Iris pigment epithelial cell (primary cell): ENCODE results near the gene SACS.
"Not testable (repeated sequence)": the region's sequence is repeated elsewhere in the genome, so short reads cannot be mapped to it uniquely, and the experiment has no call there.

Experiments
- DNase-seq: peaks from one replicate; pipeline ENCODE4 v3.0.0-alpha.2; 2011; ENCODE audit warnings: low read depth

Gene SACS

GRCh38 chr13:23418776-23419683, 14.5 kb downstream of the SACS start:
- no peak for DNase-seq

- no peak for DNase-seq
Observed at GRCh38 chr13:23414682-23415081, 18.8 kb downstream of the SACS start.

DNA sequence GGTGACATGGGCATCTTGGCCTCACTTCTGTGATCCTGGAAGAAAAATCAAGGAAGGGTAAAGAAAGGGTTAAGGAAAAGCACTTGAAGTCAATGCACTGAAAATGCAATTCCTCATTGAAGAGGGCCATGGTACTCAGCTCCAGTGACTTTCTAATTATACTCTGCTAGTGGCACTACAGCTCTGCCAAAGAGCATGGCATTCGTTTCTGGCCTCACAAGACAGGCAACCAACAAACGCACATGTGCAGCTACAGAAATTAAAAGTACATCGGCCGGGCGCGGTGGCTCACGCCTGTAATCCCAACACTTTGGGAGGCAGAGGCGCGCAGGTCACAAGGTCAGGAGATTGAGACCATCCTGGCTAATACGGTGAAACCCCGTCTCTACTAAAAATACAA, 21.8 kb downstream of the SACS start:
- DNase-seq: no peak

DNA sequence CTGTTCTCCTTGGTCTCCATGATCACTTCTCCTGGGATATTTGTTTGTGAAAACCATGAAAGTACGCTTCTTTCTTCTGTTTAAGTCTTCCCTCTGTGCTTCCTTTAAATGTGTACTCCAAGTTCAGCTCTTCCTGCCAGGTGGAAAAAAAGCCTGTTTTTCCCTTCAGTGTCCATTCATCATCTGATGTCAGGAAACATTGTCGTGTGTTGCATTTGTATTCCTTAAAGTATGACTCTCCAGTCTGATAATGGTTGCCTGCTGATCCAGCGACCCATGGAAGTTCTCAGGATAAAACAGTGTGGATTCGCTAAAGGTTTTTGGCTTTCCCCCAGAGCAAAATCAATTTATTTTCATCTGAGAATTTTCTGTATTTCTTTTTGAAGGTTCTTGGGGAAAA, 22.3 kb downstream of the SACS start:
- no peak for DNase-seq

GRCh38 chr13:23408026-23408425, 25.5 kb downstream of the SACS start:
- no peak for DNase-seq

GRCh38 chr13:23401156-23401555, 32.3 kb downstream of the SACS start:
- not testable (repeated sequence) for DNase-seq

DNA sequence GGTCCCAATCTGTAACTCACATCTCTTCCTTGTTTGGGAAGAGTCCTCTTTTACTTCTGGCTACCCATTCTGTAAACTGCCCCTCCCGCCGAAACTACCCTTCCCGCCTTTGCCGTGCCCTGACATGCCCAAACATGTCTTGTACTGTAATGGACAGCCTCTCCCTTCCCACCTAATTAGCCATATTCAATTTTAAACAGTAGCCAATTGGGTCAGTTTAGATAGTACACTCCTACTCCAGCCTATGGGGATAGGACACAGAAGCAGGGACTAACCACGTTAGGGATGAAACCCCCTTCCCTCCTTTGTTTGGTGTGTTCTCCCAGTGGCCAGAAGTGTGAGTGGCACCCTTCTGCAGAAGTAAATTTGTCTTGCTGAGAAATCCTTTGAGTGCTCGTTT, 34.2 kb downstream of the SACS start:
- no peak for DNase-seq

GRCh38 chr13:23394821-23395220, 38.7 kb downstream of the SACS start:
- DNase-seq: no peak

DNA sequence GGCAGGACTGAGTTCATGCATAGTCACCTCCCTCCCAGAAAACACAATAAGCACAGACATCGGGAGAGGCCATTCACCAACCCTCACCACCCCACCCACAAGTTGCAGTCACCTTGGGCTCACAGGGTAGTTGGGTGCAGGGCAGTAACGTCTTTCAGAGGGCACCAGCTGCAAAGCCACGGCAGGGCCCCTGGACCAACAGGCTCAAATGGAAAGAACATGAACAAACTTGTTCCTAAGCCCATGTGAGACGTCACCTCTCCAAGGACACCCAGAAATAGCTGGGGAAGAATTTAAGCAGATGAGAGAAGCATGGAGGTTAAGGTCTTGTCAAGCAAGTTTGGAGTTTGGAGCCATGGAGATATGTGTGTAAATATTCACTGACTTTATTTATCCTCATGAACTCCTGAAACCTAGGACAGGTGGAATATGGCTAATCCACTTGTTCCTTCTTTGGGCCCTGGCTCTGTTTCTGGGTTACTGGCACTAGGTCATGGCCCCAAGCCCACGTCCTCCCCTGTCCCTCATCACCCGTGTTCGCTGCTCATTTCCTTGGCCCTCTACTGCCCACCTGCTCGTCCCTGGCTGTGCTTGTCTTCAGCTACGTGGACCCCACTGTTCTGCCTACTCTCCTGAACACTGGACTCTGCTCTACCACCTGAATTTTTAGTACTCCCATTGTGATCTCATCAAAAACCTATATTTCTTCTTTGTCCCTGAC, 40.4 kb downstream of the SACS start:
- no peak for DNase-seq

DNA sequence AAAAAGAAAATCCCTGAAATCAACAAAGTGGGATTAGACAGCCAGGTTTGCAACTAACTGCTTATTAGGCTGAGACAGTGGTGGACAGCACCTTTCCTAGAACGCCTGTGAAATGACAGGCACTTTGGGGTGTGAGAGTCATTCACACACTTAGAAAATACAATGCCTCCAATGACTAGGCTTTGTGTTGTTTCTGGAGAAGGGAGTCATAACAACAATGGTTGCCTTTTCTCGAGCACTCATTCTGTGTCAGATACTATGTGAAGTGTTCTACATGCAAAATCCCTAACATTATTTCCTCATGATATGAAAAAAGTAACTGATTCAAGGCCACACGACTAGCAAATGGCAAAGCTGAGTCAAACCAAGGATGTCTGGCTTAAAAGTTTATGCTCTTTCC, 41.2 kb downstream of the SACS start:
- no peak for DNase-seq

DNA sequence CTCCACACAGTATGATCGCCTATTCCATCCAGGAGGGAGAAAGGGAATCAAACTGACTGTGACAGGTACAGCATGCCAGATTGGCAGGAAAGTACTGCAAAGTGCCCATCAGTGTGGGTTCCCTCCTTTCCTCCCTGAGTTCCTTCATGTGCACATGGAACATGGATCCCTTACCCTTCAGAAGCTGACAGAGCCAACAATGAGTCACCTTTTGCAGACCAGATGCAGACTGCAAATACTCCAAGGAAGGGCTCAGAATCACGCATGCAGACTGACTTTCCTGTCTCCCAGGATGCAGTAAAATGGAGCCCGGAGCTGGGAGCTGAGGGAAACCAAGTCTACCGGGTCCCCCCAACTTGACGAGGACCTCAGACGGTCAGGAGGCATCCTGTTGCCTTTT, 41.8 kb downstream of the SACS start:
- DNase-seq: peak; percentile 33

GRCh38 chr13:23386533-23386932, 47.0 kb downstream of the SACS start:
- no peak for DNase-seq

DNA sequence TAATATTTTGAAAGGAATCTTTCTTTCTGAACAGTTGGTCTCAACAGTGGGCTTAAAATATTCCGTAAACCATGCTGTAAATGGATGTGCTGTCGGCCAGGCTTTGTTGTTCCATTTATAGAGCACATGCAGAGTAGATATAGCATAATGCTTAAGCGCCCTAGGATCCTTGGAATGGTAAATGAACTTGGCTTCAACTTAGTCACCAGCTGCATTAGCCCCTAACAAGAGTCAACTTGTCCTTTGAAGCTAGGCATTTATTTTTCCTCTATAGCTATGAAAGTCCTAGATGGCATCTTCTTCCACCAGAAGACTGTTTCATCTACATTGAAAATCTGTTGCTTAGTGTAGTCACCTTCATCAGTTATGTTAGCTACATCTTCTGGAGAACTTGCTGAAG, 47.6 kb downstream of the SACS start:
- no peak for DNase-seq

DNA sequence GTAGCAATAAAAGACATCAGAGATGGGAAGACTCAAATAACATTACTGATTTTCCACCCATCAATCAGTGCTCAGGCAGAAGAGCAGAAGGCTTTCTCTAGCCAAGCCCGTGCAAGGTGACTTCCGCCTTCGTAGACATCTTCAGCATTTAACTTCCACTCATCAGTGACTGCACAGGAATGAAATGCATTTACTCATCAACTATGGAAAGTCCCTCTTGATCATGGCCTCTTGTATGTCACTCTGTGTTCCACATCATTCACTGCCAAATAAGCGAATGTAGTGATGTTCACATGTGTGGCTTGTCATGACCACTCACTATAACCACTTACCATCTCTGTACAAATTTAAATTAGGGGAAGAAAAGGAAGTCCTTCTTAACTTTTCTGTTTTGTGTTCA, 49.4 kb downstream of the SACS start:
- DNase-seq: peak; percentile 77

GRCh38 chr13:23383151-23383550, 50.4 kb downstream of the SACS start:
- no peak for DNase-seq

DNA sequence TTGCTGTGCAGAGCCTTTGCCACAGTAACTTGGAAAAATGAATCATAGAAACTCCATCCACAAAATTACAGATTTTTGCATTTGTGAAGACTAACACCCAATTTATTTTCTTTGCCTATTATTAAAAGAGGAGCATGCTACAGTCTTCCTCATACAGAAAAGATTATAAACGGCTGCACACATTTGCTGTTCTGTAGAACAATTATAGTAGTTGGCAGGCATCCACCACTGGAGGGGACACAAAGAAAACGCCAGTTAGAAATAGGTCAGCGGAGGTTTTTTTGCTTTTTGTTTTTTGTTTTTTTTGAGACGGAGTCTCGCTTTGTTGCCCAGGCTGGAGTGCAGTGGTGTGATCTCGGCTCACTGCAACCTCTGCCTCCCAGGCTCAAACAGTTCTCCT, 51.6 kb downstream of the SACS start:
- DNase-seq: no peak

- DNase-seq: peak; percentile 91
Observed at GRCh38 chr13:23380534-23380933, 53.0 kb downstream of the SACS start.

DNA sequence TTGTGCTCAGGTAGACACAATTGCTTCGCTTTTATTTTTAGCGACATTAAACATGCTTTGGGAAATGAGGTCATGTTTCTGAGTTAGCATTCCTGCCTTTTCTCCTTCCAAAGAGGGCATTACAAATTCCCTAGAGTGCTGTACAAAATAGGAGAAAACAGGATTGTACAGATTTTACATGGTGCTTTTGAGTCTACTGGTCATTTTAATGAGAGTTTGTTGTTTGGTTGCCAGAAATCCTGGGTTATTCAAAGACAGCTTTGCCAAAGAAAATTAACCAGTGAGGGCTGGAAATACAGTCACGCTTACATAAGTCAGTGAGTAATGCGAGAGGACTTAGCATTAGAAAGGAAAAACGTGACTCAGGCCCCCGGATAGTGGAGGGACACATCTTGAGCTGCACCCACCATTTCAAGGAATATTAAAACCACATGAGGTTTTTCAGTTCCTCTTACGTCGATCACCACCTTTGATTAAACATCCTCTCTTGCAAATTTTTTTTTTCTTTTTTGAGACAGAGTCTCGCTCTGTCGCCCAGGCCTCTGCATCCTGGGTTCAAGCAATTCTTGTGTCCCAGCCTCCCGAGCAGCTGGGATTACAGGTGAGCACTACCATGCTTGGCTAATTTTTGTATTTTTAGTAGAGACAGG, 55.4 kb downstream of the SACS start:
- DNase-seq: peak; percentile 96

GRCh38 chr13:23377579-23377978, 55.9 kb downstream of the SACS start:
- no peak for DNase-seq

GRCh38 chr13:23375001-23375971, 58.2 kb downstream of the SACS start:
- peak; percentile 95 for DNase-seq

DNA sequence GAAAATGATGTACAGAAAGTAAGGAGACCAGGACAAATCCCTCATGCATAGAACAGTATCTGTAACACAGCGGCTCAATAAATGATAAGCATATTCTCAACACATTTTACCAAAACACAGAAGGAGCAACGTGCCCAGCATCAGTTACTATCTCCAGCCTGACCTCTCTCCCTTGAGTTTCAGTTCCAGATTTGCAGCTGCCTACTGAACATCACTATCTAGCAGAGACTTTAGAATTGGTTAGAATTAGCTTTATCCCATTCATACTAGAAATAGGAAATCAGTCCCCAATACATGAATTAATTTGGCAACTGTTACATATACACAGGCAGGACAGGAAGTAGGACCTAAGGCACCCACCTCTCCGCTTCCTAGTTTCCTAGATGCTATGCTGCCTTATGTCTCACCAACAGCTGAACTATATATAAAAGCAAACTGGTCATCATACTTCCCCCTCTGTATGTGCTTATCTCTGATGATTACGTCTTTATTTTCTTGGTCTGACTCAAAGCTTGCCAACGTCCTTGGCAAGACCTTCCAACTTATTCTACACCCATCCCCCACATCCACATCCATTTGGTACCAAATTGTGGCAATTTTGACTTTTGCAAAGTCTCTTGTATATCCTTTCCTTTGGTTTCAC, 61.1 kb downstream of the SACS start:
- DNase-seq: peak; percentile 57
